CD4-positive, alpha-beta T cell treated with Interleukin-2 at 100 ng/mL for 4 hours (primary cell): ENCODE measurements around the gene THSD4.
"Not testable (repeated sequence)": the region's sequence is repeated elsewhere in the genome, so short reads cannot be mapped to it uniquely, and the experiment has no call there.

Experiments used
- DNase-seq: peaks from one replicate; pipeline ENCODE4 v3.0.0-alpha.2; 2020; ENCODE audit warnings: low spot score

THSD4 gene

GRCh38 chr15:71350622-71351378 is 235.5 kb downstream of the THSD4 start:
- DNase-seq: no peak

DNA sequence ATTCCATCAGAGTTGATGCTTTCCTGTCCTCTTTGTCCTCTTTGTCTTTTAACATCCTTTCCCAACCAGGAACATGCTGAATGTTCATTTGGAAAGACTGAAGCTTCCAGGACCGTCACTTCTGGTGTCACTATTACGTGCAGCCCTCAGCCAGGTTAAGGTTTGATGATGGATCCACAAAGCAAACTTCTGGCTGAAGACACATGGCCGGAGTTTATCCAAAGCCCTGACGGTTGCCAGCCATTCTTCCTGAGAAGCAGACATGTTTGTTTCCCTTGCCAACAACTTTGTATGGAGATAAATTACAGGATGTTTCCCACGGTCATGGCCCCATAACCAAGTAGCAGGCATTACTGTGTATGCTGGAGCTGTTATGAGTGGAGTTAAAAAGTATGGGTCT is 236.9 kb downstream of the THSD4 start:
- DNase-seq: no peak

- DNase-seq: no peak
These were observed 237.5 kb downstream of the THSD4 start for GRCh38 chr15:71352765-71353164.

- DNase-seq: no peak
These were observed 237.9 kb downstream of the THSD4 start for GRCh38 chr15:71353171-71353570.

GRCh38 chr15:71355268-71355667 is 240.0 kb downstream of the THSD4 start:
- DNase-seq: no peak

DNA sequence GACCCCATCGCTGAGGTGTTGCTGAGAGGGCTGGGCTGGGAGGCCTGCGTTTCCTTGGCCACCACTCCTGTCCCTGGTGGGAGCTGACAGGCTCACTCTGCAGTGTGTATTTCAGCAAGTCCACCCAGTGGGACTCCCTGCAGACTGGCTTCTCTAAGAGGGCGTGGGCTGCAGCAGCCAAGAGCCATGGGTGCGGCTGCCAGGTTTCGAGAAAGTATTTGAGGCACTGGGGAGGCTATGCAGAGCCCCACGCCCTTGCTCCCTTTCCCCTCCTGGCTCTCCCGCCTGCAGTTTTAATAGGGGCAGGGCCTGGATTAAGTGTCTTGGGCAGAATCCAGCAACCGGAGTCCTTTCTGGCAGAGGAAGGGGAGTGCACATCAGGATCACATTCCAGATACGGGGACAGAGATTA is 242.1 kb downstream of the THSD4 start:
- no peak for DNase-seq

DNA sequence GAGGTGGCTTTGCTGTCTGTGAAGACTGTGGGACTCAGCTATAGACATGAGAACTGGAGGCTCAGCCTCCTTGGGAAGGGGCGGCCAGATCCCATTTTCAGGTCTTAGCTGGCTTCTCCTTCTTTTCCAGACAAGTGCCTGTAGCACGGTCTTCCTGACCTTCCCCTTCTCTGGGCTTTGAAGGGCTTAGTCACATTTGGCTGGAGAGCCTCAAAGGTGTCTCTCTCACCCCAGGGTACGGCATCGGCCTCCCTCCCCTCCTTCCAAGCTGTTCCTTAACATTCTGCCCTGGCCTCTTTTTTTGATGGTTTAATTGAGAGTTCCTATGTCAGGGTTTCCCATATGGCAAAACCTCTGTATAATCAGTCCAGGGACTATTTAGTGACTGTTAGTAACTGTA is 242.7 kb downstream of the THSD4 start:
- no peak for DNase-seq

GRCh38 chr15:71359246-71359645 is 244.0 kb downstream of the THSD4 start:
- DNase-seq: no peak

- no peak for DNase-seq
These were observed 247.3 kb downstream of the THSD4 start for GRCh38 chr15:71362556-71362955.

DNA sequence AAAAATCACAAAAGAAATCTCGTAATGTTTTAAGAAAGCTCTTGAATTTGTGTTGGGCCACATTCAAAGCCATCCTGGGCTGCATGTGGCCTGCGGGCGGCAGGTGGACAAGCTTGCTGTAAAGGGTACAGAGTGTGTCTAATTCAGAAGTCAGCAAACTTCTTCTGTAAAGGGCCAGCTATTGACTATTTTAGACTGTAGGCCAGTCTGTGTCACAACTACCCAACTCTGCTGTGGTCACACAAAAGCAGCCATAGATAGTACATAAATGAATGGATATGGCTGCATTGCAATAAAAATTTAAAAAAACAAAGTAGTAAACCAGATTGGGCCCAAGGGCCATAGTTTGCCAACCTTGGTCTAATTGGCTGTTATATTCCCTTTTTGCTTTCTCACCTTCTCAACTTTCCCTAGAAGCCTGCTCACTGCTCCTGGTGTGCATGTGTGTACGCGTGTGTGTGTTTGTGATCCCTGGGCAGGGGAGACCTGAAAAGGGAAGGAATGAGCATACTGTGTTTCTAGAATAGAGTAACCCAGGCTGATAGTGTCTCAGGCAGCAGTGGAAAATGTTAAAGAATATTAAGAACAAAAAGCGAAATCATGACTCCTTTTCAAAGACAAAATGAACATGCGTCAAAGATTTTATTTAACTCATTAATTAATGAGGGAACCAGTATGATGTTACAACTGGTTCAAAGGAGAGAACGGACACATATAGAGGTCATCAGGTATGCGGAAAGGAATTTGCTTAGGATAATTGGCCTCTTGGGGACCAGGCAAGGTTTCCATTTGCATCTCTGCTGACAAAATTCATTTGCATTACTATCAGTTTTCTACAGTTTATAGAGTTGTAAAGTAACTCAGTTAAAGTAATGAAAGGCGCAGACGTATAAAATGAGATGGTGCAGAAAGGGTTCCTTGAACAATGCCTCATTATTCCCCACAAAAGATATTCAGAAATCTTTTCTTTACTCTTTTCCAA is 248.0 kb downstream of the THSD4 start:
- no peak for DNase-seq

- no peak for DNase-seq
These were observed 248.9 kb downstream of the THSD4 start for GRCh38 chr15:71364117-71364584.

DNA sequence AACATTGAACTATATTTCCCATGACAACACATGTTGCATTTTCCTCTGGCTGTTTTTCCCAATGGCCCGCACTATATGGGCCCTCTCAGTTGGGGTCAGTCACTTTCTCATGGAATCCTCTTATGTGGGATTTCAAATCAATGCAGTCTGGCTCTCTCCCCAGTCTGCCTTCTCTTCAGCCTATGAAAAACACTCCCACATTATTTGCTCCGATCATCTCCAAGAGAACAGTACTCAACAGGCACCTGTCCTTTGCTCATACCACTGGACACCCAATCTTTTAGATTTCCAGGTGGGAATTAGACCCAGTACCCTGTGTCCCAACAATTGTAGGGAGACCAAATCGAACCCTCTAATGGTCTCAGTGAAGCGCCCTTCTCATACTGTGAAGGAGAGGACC is 251.3 kb downstream of the THSD4 start:
- no peak for DNase-seq

GRCh38 chr15:71366926-71367325 is 251.7 kb downstream of the THSD4 start:
- no peak for DNase-seq

- DNase-seq: not testable (repeated sequence)
These were observed 252.5 kb downstream of the THSD4 start for GRCh38 chr15:71367737-71368136.

GRCh38 chr15:71372769-71373168 is 257.5 kb downstream of the THSD4 start:
- peak; percentile 17 for DNase-seq

GRCh38 chr15:71373917-71374316 is 258.6 kb downstream of the THSD4 start:
- no peak for DNase-seq

- DNase-seq: no peak
These were observed 259.5 kb downstream of the THSD4 start for GRCh38 chr15:71374607-71375352.

DNA sequence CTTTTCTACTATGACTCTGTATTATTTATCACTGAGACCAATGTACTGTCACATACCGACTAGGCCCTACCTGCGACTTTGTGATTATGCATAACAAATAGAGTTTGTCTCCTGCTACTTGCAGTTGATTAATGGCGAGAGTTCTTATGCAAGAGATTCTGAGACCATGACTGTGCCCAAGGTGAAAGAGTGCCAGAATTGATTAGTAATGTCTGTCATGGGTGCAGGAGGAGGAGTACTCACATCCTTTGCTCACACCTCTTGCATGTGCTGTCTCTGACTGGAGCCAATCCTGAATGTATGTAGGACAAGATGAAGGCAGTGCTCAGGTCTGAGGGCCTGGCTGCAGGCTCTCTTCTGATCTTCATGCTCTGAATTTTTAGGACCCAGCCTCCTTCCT is 260.7 kb downstream of the THSD4 start:
- no peak for DNase-seq

DNA sequence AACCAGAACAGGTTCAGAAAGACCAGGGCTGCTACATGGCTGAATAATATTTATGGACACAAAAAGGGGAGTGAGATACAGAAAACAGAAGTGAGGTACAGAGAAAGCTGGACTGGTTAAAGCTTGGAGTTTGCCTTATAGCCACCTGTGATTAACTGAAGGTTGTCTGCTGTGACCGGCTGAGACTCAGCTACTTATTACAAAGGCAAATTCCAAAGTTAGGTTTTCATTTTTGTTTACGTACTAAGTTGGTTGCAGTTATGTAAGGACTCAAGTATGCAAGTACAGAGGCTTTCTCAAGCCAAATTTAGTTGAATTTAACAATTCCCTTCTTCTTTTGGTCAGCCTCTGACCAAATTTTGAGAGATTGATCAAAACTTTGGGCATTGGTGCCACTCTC is 264.6 kb downstream of the THSD4 start:
- DNase-seq: no peak

GRCh38 chr15:71380345-71380744 is 265.1 kb downstream of the THSD4 start:
- DNase-seq: no peak

DNA sequence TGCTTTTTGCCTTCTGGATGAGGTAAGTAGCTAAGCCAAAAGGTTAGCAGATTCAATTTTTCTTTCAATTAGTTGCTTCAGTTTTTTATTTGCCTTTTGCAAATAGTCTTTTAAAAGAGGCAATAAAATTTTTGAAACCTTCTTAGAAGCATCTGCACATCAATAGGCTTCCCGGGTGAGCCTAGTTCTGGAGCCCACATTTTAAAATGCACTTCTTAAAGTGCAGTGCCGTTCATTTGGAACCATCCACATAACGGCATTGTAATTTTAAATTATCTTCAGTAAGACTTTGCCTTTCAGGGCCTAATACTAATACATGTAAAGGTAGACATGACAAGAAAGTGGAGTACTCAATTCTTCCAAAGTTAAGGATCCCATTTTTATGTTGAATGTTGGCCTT is 269.2 kb downstream of the THSD4 start:
- DNase-seq: no peak

GRCh38 chr15:71385026-71385425 is 269.8 kb downstream of the THSD4 start:
- DNase-seq: no peak
